Neural crest cell (in vitro differentiated cells): ENCODE measurements around the gene C15orf61. TPM values are rescaled to one million over a fixed set of nuclear protein-coding genes. Genes with fewer than 3 reads are reported as not detected.

ENCODE experiments used
- DNase-seq: peaks from one replicate; pipeline ENCODE4 v3.0.0; 2021; ENCODE audit warnings: low read depth, mixed read lengths, low spot score
- H3K27ac Mint-ChIP-seq: one replicate; pipeline ENCODE4 v1.8.0; 2021; ENCODE audit warnings: mild to moderate bottlenecking, mixed read lengths; ENCODE audit not compliant: unreplicated experiment
- H3K27me3 Mint-ChIP-seq: 2 replicates; pipeline ENCODE4 v1.8.0; 2021; ENCODE audit warnings: low read depth, mild to moderate bottlenecking, mixed read lengths
- H3K36me3 Mint-ChIP-seq: 2 replicates; pipeline ENCODE4 v1.8.0; 2021; ENCODE audit warnings: low read depth, mild to moderate bottlenecking, mixed read lengths
- H3K4me1 Mint-ChIP-seq: 2 replicates; pipeline ENCODE4 v1.8.0; 2021; ENCODE audit warnings: mixed read lengths
- H3K4me3 Mint-ChIP-seq: one replicate; pipeline ENCODE4 v1.8.0; 2021; ENCODE audit warnings: mild to moderate bottlenecking, mixed read lengths
- H3K9me3 Mint-ChIP-seq: 2 replicates; pipeline ENCODE4 v1.8.0; 2021; ENCODE audit warnings: mixed read lengths
- CTCF ChIP-seq: fragments of 200-600 bp; sonication (generic); conservative IDR thresholded peaks from 2 replicates; pipeline ENCODE4 v1.5.0; 2021; ENCODE audit warnings: antibody characterized with exemption, mild to moderate bottlenecking
- total RNA-seq: library from RNA; stranded (reverse); gene quantifications from 2 replicates; pipeline ENCODE4 v1.2.1, GENCODE V29; 2021

C15orf61 gene
- total RNA-seq, 1 donor from 2014 or later = 6.8 TPM

- Mint-ChIP-seq H3K27ac (no peak overlapping the region), H3K36me3 (peaks cover 6% of the 10 kb centered on the region), H3K4me1 (no peaks in the 10 kb centered on the region), H3K27me3 (no peaks in the 10 kb centered on the region), H3K9me3 (peaks cover 9% of the 10 kb centered on the region), H3K4me3 (no peak overlapping the region)
- TF ChIP-seq CTCF = no peak
- no peak for DNase-seq
Measured at GRCh38 chr15:67481680-67482079, 39.3 kb upstream of the C15orf61 start.

GRCh38 chr15:67495585-67495984, 25.3 kb upstream of the C15orf61 start:
- no peak for TF ChIP-seq CTCF
- Mint-ChIP-seq H3K36me3 (peaks cover 2% of the 10 kb centered on the region), H3K4me1 (no peaks in the 10 kb centered on the region), H3K4me3 (no peak overlapping the region), H3K27ac (no peak overlapping the region), H3K9me3 (no peaks in the 10 kb centered on the region), H3K27me3 (no peaks in the 10 kb centered on the region)
- DNase-seq = no peak

- H3K27ac Mint-ChIP-seq = no peak overlapping the region
- H3K36me3 Mint-ChIP-seq = peaks cover 2% of the 10 kb centered on the region
- peaks cover 10% of the 10 kb centered on the region for H3K4me1 Mint-ChIP-seq
- no peaks in the 10 kb centered on the region for H3K27me3 Mint-ChIP-seq
- no peak for DNase-seq
- no peak for TF ChIP-seq CTCF
- H3K4me3 Mint-ChIP-seq = no peak overlapping the region
- no peaks in the 10 kb centered on the region for H3K9me3 Mint-ChIP-seq
Measured at GRCh38 chr15:67501177-67501835, 19.6 kb upstream of the C15orf61 start.

- Mint-ChIP-seq H3K27ac (no peak overlapping the region), H3K9me3 (no peaks in the 10 kb centered on the region), H3K4me1 (peaks cover 10% of the 10 kb centered on the region), H3K27me3 (no peaks in the 10 kb centered on the region), H3K36me3 (peaks cover 2% of the 10 kb centered on the region), H3K4me3 (no peak overlapping the region)
- TF ChIP-seq CTCF = no peak
- no peak for DNase-seq
Measured at GRCh38 chr15:67501836-67502461, 19.0 kb upstream of the C15orf61 start.

GRCh38 chr15:67504056-67504455, 16.9 kb upstream of the C15orf61 start:
- TF ChIP-seq CTCF = no peak
- no peak for DNase-seq
- no peak overlapping the region for H3K27ac Mint-ChIP-seq
- no peaks in the 10 kb centered on the region for H3K36me3 Mint-ChIP-seq
- peaks cover 10% of the 10 kb centered on the region for H3K4me1 Mint-ChIP-seq
- no peak overlapping the region for H3K4me3 Mint-ChIP-seq
- no peaks in the 10 kb centered on the region for H3K27me3 Mint-ChIP-seq
- no peaks in the 10 kb centered on the region for H3K9me3 Mint-ChIP-seq
